Measurements from ENCODE around the gene TEX14.
"Not testable (repeated sequence)": the region's sequence is repeated elsewhere in the genome, so short reads cannot be mapped to it uniquely, and the experiment has no call there.

TEX14 gene

DNA sequence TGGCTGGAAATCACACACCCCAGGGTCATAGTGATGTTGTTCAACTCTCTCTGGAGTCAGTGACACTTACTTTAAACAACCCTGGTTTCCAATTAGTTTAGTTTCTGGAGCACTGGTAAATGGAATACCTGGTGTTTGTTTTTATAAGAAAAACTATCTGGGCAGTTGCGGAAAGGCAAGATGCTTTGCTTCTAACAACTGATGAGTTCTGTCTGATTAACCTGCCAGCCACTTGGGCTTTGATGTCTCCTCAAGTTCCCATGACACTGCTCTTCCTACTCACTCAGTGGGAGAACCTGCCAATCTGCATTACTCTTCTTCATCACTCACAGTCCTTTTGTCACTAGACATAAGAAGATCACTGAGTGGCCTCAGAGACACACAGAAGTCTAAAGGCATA, 98.7 kb downstream of the TEX14 start:
- TF ChIP-seq, protein P1, sequence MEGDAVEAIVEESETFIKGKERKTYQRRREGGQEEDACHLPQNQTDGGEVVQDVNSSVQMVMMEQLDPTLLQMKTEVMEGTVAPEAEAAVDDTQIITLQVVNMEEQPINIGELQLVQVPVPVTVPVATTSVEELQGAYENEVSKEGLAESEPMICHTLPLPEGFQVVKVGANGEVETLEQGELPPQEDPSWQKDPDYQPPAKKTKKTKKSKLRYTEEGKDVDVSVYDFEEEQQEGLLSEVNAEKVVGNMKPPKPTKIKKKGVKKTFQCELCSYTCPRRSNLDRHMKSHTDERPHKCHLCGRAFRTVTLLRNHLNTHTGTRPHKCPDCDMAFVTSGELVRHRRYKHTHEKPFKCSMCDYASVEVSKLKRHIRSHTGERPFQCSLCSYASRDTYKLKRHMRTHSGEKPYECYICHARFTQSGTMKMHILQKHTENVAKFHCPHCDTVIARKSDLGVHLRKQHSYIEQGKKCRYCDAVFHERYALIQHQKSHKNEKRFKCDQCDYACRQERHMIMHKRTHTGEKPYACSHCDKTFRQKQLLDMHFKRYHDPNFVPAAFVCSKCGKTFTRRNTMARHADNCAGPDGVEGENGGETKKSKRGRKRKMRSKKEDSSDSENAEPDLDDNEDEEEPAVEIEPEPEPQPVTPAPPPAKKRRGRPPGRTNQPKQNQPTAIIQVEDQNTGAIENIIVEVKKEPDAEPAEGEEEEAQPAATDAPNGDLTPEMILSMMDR (conservative IDR thresholded peaks at IDR 0.05), result no peak
- H3K27ac ChIP-seq, result no peak overlapping the region

DNA sequence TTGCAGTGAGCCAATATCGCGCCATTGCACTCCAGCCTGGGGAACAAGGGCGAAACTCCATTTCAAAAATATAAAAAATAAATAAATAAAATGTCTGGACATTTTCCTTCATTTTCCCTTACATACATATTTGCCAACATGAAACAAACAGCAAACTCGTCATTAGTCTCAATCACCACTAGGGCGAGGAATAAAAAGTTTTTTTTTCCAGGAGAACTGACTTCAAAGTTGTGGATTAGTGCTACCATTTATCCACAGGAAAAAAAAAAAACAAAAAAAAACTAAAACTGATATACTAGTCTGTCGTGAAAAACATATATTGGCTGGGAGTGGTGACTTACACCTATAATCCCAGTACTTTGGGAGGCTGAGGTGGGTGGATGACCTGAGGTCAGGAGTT, 100.4 kb downstream of the TEX14 start:
- TF ChIP-seq, protein P1 (conservative IDR thresholded peaks at IDR 0.05), result peak; percentile 25; the same call in 1 of the 2 replicates
- no peak overlapping the region for H3K27ac ChIP-seq

DNA sequence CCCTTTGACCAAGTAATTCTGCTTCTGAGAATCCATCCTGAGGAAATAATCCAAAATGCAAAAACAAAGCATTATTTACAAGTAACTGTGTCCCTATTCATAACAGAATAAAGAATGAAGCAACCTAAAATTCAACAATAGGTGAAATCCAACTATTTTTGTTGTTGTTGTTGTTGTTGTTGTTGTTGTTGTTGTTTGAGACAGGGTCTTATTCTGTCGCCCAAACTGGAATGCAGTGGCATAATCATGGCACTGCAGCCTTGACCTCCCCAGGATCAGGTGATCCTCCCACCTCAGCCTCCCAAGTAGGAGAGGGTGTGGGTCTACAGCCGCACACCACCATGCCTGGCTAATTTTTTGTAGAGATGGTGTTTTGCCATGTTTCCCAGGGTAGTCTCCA, 101.5 kb downstream of the TEX14 start:
- TF ChIP-seq, protein P1 (conservative IDR thresholded peaks at IDR 0.05), result no peak
- no peak overlapping the region for H3K27ac ChIP-seq

DNA sequence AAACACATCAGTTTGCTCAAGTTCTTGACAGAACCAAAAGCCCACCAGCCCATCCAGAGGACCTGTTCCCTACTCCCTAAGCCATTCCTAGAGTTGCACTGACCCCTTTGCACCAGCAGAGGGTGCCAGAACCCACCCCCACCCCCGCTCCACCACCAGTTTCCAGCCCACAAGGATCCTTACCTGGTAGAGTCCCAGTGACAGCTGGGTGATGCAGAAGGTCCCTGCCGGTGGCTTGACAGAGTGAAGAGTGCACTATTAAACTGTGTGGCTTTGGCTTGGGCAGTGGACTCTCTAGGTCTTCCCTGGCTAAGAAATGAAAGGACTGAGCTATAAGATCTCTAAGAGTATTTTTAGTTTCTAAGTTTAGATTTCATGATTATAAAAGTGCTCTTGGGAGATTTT, 104.1 kb downstream of the TEX14 start:
- TF ChIP-seq, protein P1 (conservative IDR thresholded peaks at IDR 0.05), result peak; percentile 97
- no peak overlapping the region for H3K27ac ChIP-seq

DNA sequence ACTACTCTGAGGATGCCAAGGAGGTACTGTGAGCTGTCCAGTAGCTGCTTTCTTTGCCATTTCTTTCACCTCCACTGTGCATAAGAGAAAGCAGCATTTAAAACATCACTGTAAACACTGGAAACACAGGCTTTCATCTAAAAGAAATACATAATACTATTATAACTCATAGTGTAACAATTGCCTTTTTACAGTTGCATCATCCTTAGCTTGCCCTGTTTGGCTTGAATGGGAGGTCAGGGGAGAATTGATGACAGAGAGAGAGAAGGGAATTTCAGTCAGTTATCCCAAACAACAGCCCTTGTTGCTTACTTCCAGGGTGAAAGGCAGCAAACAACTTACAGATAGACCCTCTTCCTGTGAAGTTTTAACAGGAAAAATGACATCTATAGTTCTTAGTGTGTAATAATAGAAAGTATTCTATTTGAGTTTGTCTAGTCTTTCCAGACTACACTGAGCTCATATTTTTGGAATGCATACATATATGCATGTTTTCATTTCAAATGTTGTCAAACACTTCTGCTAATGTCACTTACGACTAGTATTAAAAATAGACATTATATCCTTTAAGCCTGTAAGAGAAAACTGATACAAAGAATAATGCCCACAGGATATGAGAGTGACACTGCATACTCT, 105.7 kb downstream of the TEX14 start:
- H3K27ac ChIP-seq, result no peak overlapping the region
- TF ChIP-seq, protein P1 (conservative IDR thresholded peaks at IDR 0.05), result no peak

DNA sequence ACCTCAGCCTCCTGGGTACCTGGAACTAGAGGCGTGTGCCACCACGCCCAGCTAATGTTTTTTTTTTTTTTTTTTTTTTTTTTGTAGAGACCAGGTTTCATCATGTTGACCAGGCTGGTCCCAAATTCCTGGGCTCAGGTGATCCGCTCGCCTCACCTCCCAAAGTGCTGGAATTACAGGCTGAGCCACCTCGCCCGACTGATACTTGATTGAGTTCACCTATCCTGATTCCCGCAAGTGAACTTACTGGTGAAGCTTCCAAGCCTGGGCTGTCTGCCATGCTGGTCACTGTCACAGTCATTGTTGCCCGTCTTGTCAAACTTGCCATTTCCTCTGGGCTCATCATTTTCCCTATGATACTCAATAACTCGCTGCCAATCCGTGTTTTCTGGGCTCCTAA, 106.3 kb downstream of the TEX14 start:
- TF ChIP-seq, protein P1 (conservative IDR thresholded peaks at IDR 0.05), result no peak
- H3K27ac ChIP-seq, result no peak overlapping the region

DNA sequence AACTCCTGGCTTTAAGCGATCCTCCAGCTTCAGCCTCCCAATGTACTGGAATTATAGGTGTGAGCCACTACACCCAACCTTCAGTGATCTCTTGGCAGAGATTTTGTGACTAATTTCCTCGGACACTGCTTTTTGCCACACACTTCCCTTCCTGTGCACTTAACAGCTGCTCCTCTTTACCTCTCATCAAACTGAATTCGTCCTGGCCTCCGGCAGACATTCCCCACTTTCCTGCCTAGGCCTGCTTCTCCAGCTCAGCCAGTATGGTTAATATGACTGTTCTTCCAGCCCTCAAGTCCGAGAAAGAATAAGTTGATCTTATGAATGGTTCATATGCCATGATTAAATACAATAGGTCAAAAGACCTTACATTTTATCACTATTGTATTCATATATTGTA, 108.4 kb downstream of the TEX14 start:
- no peak overlapping the region for H3K27ac ChIP-seq
- TF ChIP-seq, protein P1 (conservative IDR thresholded peaks at IDR 0.05), result no peak

DNA sequence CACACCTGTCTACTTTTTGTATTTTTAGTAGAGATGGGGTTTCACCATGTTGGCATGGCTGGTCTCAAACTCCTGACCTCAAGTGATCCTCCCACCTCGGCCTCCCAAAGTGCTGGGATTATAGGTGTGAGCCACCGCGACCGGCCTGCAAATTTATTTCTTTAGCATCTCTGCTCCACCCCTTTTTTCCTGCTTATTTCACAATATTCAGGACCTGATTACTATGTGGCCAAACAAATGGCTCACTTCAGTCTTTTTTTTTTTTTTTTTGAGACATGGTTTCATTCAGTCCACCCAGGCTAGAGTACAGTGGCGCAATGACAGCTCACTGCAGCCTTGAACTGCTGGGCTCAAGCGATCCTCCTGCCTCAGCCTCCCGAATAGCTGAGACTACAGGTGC, 109.1 kb downstream of the TEX14 start:
- H3K27ac ChIP-seq, result not testable (repeated sequence)

Measured in VCaP (cell line).